ENCODE measurements around the gene CCNQ.

CCNQ gene

GRCh38 chrX:153547195-153547594 lies 51.7 kb downstream of the CCNQ start:
- TF ChIP-seq CTCF (IDR thresholded peaks at IDR 0.05; ENCODE audit: extremely low read depth, missing control alignments), result no peak
- DNase-seq (ENCODE audit: low spot score), result no peak

- no peak for DNase-seq (ENCODE audit: low spot score)
- no peak for TF ChIP-seq CTCF (IDR thresholded peaks at IDR 0.05; ENCODE audit: extremely low read depth, missing control alignments)
Observed at GRCh38 chrX:153546386-153546785, 52.6 kb downstream of the CCNQ start.

- DNase-seq (ENCODE audit: low spot score), result no peak
- no peak for TF ChIP-seq CTCF (IDR thresholded peaks at IDR 0.05; ENCODE audit: extremely low read depth, missing control alignments)
Observed at GRCh38 chrX:153544727-153545126, 54.2 kb downstream of the CCNQ start.

GRCh38 chrX:153539979-153540358 lies 59.0 kb downstream of the CCNQ start:
- no peak for DNase-seq (ENCODE audit: low spot score)
- no peak for TF ChIP-seq CTCF (IDR thresholded peaks at IDR 0.05; ENCODE audit: extremely low read depth, missing control alignments)

GRCh38 chrX:153539171-153539978 lies 59.6 kb downstream of the CCNQ start:
- TF ChIP-seq CTCF (IDR thresholded peaks at IDR 0.05; ENCODE audit: extremely low read depth, missing control alignments), result peak; percentile 79
- DNase-seq (ENCODE audit: low spot score), result peak; percentile 73

- no peak for TF ChIP-seq CTCF (IDR thresholded peaks at IDR 0.05; ENCODE audit: extremely low read depth, missing control alignments)
- no peak for DNase-seq (ENCODE audit: low spot score)
Observed at GRCh38 chrX:153538424-153538823, 60.5 kb downstream of the CCNQ start.

All from GM20000 (cell line).